AG10803 (cell line): ENCODE measurements around the gene URGCP.

Source experiments
- DNase-seq: peaks from one replicate; pipeline ENCODE4 v3.0.0; 2010; ENCODE audit warnings: low read depth
- H3K4me3 ChIP-seq: 2 replicates; pipeline ENCODE4 v1.5.1; 2011; ENCODE audit warnings: mild to moderate bottlenecking, low read length, control low read depth
- CTCF ChIP-seq: conservative IDR thresholded peaks from 2 replicates; pipeline ENCODE4 v1.5.1; 2011; ENCODE audit warnings: mild to moderate bottlenecking, low read length, control low read depth, inconsistent platforms

Gene URGCP

GRCh38 chr7:43906331-43907010 lies at the start of gene URGCP:
URGCP (minus strand) TSS chr7:43906596; CDS start chr7:43906575, 21 bp downstream.
- H3K4me3 ChIP-seq: peak within 1 kb of the TSS; percentile 82
- peak; percentile 36 for DNase-seq
- no peak for TF ChIP-seq CTCF

GRCh38 chr7:43956027-43956426 lies 49.6 kb upstream of the URGCP start:
- TF ChIP-seq CTCF: no peak
- DNase-seq: no peak
- no peak overlapping the region for H3K4me3 ChIP-seq

- H3K4me3 ChIP-seq: no peak overlapping the region
- DNase-seq: peak; percentile 60
- peak; percentile 68 for TF ChIP-seq CTCF
These were observed 48.3 kb upstream of the URGCP start for GRCh38 chr7:43954524-43955228.

- DNase-seq: no peak
- no peak overlapping the region for H3K4me3 ChIP-seq
- no peak for TF ChIP-seq CTCF
These were observed 46.7 kb upstream of the URGCP start for GRCh38 chr7:43953071-43953470.

GRCh38 chr7:43952028-43952427 lies 45.6 kb upstream of the URGCP start:
- DNase-seq: no peak
- H3K4me3 ChIP-seq: no peak overlapping the region
- no peak for TF ChIP-seq CTCF

- no peak overlapping the region for H3K4me3 ChIP-seq
- DNase-seq: no peak
- TF ChIP-seq CTCF: no peak
These were observed 37.9 kb upstream of the URGCP start for GRCh38 chr7:43944286-43944685.
